K562 (cell line): ENCODE results near the gene DNASE2. TPM values are rescaled to one million over a fixed set of nuclear protein-coding genes. Genes with fewer than 3 reads are reported as not detected.

ENCODE experiments used
- ATAC-seq: fragments of 200-7000 bp; cut with Tn5 transposase; 3 replicates; pipeline ENCODE4 v1.9.1; 2020; ENCODE audit warnings: moderate library complexity
- BruUV-seq: library from RNA; stranded (reverse); fragments of 400-500 nt; replicated peaks from 2 replicates; lab custom pipeline; 2021; lab: Mats Ljungman, UMichigan
- CTCF ChIA-PET: fragments of 300-600 bp; formaldehyde crosslinking; extraction: SDS; loops from one replicate; lab custom pipeline; 2021; ENCODE audit warnings: low intra/inter-chr PET ratio; lab: Yijun Ruan, JAX
- POLR2A ChIA-PET: fragments of 300-600, 350-650 bp; sonication (Branson Sonifier 250); formaldehyde crosslinking; extraction: SDS; loops from one replicate; lab custom pipeline; 2021; ENCODE audit warnings: antibody characterized with exemption, inconsistent platforms; lab: Yijun Ruan, JAX
- DNase-seq, 4 experiments: peaks; one replicate each; pipeline versions ENCODE4 v3.0.0 to v3.0.0-alpha.2; 2011 to 2018; ENCODE audit warnings: low spot score in 3 of 4, mixed read lengths in 3 of 4; ENCODE audit errors: extremely low read depth in 1 of 4
- FAIRE-seq: peaks from 2 replicates; lab custom pipeline; 2011; peaks lifted over from hg19 to GRCh38; lab: Jason Lieb, UNC
- H2AFZ ChIP-seq: 2 replicates; pipeline ENCODE4 v1.6.0; 2011; ENCODE audit warnings: low read depth, low read length, control low read depth, inconsistent platforms
- H3K27ac ChIP-seq: fragments of 200-600 bp; 3 replicates; pipeline ENCODE4 v1.8.0; 2011; ENCODE audit warnings: low read depth, mild to moderate bottlenecking, control low read depth, inconsistent platforms, low read length, moderate library complexity, mixed read lengths; ENCODE audit errors: extremely low read depth
- H3K27me3 ChIP-seq, 2 experiments: fragments of 300-600 bp in 1 of 2; 2 replicates in 1 of 2; 3 replicates in 1 of 2; pipeline versions ENCODE4 v1.6.0 to v1.8.0; 2011; ENCODE audit warnings: inconsistent platforms in 2 of 2, low read length in 2 of 2, mild to moderate bottlenecking in 1 of 2, mixed read lengths in 1 of 2, moderate library complexity in 1 of 2; ENCODE audit not compliant: control insufficient read depth in 2 of 2, insufficient read depth in 2 of 2
- H3K36me3 ChIP-seq: fragments of 300-600 bp; 3 replicates; pipeline ENCODE4 v1.8.0; 2011; ENCODE audit warnings: mild to moderate bottlenecking, low read length, inconsistent platforms; ENCODE audit not compliant: control insufficient read depth, insufficient read depth
- H3K4me1 ChIP-seq, 2 experiments: fragments of 200-600 bp in 1 of 2; replicated peaks in 1 of 2; 2 replicates in 1 of 2; 3 replicates in 1 of 2; pipeline versions ENCODE4 v1.5.1 to v1.8.0; 2011; ENCODE audit warnings: inconsistent platforms in 2 of 2, low read length in 2 of 2, mild to moderate bottlenecking in 1 of 2, mixed read lengths in 1 of 2, moderate library complexity in 1 of 2; ENCODE audit not compliant: control insufficient read depth in 2 of 2, insufficient read depth in 2 of 2
- H3K4me2 ChIP-seq: 2 replicates; pipeline ENCODE4 v1.6.1; 2011; ENCODE audit warnings: low read length, control low read depth, inconsistent platforms, mixed read lengths; ENCODE audit not compliant: insufficient read depth
- H3K4me3 ChIP-seq: fragments of 200-600 bp; sonication (generic), shearing (Covaris generic); 2 replicates; pipeline ENCODE4 v1.5.1; 2016; ENCODE audit warnings: control low read depth, inconsistent platforms
- H3K79me2 ChIP-seq: fragments of 200-600 bp; 3 replicates; pipeline ENCODE4 v1.8.0; 2011; ENCODE audit warnings: low read length, inconsistent platforms; ENCODE audit not compliant: control insufficient read depth, insufficient read depth
- H3K9ac ChIP-seq, 2 experiments: 2 replicates each; pipeline versions ENCODE4 v1.6.0 to v1.6.1; 2011; ENCODE audit warnings: low read depth in 2 of 2, low read length in 2 of 2, control low read depth in 1 of 2, inconsistent platforms in 1 of 2, mild to moderate bottlenecking in 1 of 2, mixed read lengths in 1 of 2; ENCODE audit not compliant: insufficient read depth in 1 of 2
- H3K9me1 ChIP-seq: one replicate; pipeline ENCODE4 v1.6.0; 2011; ENCODE audit warnings: inconsistent platforms, mild to moderate bottlenecking, low read length, moderate library complexity; ENCODE audit not compliant: control insufficient read depth, insufficient read depth
- H3K9me3 ChIP-seq: replicated peaks from 2 replicates; pipeline ENCODE4 v1.5.1; 2011; ENCODE audit warnings: low read depth, low read length, inconsistent platforms; ENCODE audit not compliant: control insufficient read depth, insufficient read depth
- H4K20me1 ChIP-seq: replicated peaks from 2 replicates; pipeline ENCODE4 v1.6.1; 2011; ENCODE audit warnings: low read length, inconsistent platforms, mixed read lengths; ENCODE audit not compliant: control insufficient read depth, insufficient read depth
- BACH1 ChIP-seq: fragments of 200-800 bp; sonication (Bioruptor generic); IDR thresholded peaks from 2 replicates; pipeline ENCODE4 v1.6.1; 2016; ENCODE audit warnings: missing genetic modification characterization, missing compliant biosample characterization
- FOXK1 ChIP-seq: sonication (generic); formaldehyde crosslinking; IDR thresholded peaks from 2 replicates; pipeline ENCODE4 v1.8.0; 2022; ENCODE audit warnings: missing genetic modification reagents, mild to moderate bottlenecking, borderline replicate concordance
- HDAC3 ChIP-seq: fragments of 450-650 bp; IDR thresholded peaks from 2 replicates; pipeline ENCODE4 v1.6.1; 2018; ENCODE audit warnings: borderline replicate concordance, mild to moderate bottlenecking, moderate library complexity; ENCODE audit not compliant: partially characterized antibody
- HEY1 ChIP-seq: fragments of 250-450 bp; sonication (Bioruptor Pico); IDR thresholded peaks from 2 replicates; pipeline ENCODE4 v1.5.0; 2020; ENCODE audit warnings: mild to moderate bottlenecking, moderate library complexity, borderline replicate concordance
- RUNX1 ChIP-seq: sonication (generic); IDR thresholded peaks from 2 replicates; pipeline ENCODE4 v1.6.1; 2016; ENCODE audit warnings: antibody characterized with exemption, low read depth
- SMARCB1 ChIP-seq: IDR thresholded peaks from 2 replicates; pipeline ENCODE4 v1.6.1; 2011; ENCODE audit warnings: improper control_type of control experiment, low read depth; ENCODE audit not compliant: insufficient read length
- ZNF121 ChIP-seq: sonication (generic); formaldehyde crosslinking; conservative IDR thresholded peaks from 2 replicates; pipeline ENCODE4 v1.8.0; 2022; ENCODE audit warnings: missing genetic modification reagents
- ZNF175 ChIP-seq: fragments of 200-800 bp; sonication (Bioruptor generic); IDR thresholded peaks from 2 replicates; pipeline ENCODE4 v1.6.1; 2016; ENCODE audit warnings: low read depth, mild to moderate bottlenecking, missing genetic modification characterization, missing compliant biosample characterization
- WGBS: fragments of 100-300 bp; shearing (Covaris generic); methylation state at CpG from one replicate; pipeline ENCODE4 v1.1.6; 2016; ENCODE audit warnings: low coverage, mixed read lengths; ENCODE audit not compliant: insufficient coverage; ENCODE audit errors: missing lambda C conversion rate; 5-methylcytosine and 5-hydroxymethylcytosine counted together
- in situ Hi-C: fragments of 300-500 bp; cut with MboI; formaldehyde crosslinking; loops from 4 replicates; pipeline ENCODE4 v1.15.0; 2018; ENCODE audit warnings: inconsistent platforms, mixed read lengths
- intact Hi-C: fragments of 100-400 bp; cut with micrococcal nuclease; formaldehyde crosslinking; loops from 2 replicates; pipeline ENCODE4 v1.14.2; 2022
- polyA plus RNA-seq, 8 experiments: library from polyadenylated mRNA; depleted of rRNA in 4 of 8; stranded (reverse) in 5 of 8; unstranded in 3 of 8; fragments of >200 nt; fragmentation: Nextera tagmentation in 2 of 8; fragmentation: Illumina TruSeq in 1 of 8; extraction: Ambion mirVana in 2 of 8; extraction: Trizol in 1 of 8; gene quantifications; 2 replicates each; pipeline versions ENCODE4 v1.2.1 to v1.2.3, GENCODE V29; 2011 to 2014; ENCODE audit warnings: inconsistent platforms in 1 of 8, missing spikeins in 1 of 8
- total RNA-seq, 7 experiments: library from RNA; depleted of rRNA in 6 of 7; stranded (reverse); fragments of >200 nt in 6 of 7; fragmentation: Illumina TruSeq in 2 of 7; extraction: Trizol in 2 of 7; gene quantifications; 2 replicates each; pipeline versions ENCODE4 v1.2.1 to v1.2.3, GENCODE V29; 2011 to 2021; ENCODE audit warnings: low replicate concordance in 1 of 7
- TF ChIP-seq, protein P1 (sequence below), 2 experiments: fragments of 450-650 bp; IDR thresholded peaks; 2 replicates each; pipeline ENCODE4 v1.6.1; 2018; ENCODE audit warnings: mild to moderate bottlenecking in 2 of 2, low read depth in 1 of 2; ENCODE audit not compliant: partially characterized antibody in 2 of 2
- TF ChIP-seq, protein P2 (sequence below): sonication (generic); formaldehyde crosslinking; IDR thresholded peaks from 2 replicates; pipeline ENCODE4 v1.8.0; 2022; ENCODE audit warnings: mild to moderate bottlenecking, missing genetic modification reagents

DNASE2 gene
- total and polyA plus RNA-seq, 9 of the 15 experiments (the other 6 are each of a cell fraction or from before 2014, with no cell fraction given) = 4.4 to 27.0 (median 20.2) TPM

DNA sequence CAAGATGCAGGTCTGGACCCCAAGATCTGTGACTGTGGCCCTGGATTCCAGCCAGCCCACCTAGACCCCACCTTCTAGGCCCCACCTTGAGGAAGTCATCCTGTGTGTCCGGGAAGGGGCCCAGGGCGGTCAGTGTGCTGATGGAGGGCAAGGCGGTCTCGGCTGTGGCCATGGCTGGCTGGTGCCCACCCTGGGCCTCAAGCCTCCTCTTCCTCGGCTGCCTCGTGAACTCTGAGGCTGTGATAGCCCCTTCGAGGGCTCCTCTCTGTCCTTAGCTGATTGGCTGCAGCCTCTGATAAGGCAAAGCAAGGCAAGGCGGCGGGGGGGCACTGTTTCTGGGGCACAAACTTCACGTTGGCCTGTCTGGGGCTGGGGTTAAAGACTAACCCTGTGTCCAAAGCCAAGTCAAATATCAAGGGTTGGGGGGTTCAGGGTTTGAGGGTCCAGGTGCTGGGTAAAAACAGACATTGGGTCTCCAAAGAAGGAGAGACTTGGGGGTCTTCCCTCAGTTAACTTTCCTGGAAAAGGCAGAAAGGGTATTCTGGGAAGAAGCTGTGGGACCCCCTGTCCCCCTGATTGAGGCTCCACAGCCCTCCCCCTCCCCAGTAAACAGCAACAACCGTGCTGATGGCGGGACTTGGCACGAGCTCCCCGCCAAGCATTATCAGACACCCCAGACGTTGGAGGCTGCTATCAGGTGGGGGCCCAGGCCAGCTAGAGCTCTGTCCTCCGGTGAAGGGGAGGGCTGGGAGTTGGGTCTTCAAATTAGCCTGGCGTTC, 5.9 kb upstream of the DNASE2 start, which contains the start of gene KLF1 (continued):
- peak; percentile 86 for TF ChIP-seq HDAC3
- no peak for TF ChIP-seq HEY1 (CRISPR knock-in tag)
- no peak for TF ChIP-seq FOXK1 (CRISPR knock-in tag)

DNA sequence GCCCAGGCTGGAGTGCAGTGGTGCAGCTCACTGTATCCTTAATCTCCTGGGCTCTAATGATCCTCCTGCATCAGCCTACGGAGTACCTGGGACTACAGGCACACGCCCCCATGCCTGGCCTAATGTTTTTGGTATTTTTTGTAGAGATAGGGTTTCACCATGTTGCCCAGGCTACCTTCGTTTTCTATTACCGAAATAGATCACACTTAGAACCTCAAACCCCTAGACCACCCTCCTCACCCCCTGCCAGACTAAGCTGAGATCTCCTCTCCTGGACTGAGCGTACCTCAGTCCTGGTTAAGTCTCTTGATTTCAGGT, 5.4 kb upstream of the DNASE2 start:
- no peaks in the 10 kb centered on the region for H3K9me1 ChIP-seq
- H3K79me2 ChIP-seq = peaks cover 73% of the 10 kb centered on the region
- in situ Hi-C loops (no loop called here), intact Hi-C loops (loop anchor here (1.0 to 5.0 kb wide), 4 partner anchors 33 to 81 kb away; partner anchors contain the start of genes CALR, DAND5, MAST1 and SYCE2)
- POLR2A ChIA-PET = interaction anchor here (0.6 to 5.9 kb wide), 13 partner anchors 14 to 782 kb away, joined by 3 to 37 read pairs (median 4); partner anchors contain the start of genes CALR, IER2, RAD23A and STX10
- peak overlapping the region; percentile 96 for H3K27ac ChIP-seq
- DNase-seq (peak in 1 of 4 experiments; percentile 43), ATAC-seq (no peak), FAIRE-seq (no peak)
- H4K20me1 ChIP-seq = peaks cover 10% of the 10 kb centered on the region; the same call in 1 of the 2 replicates
- H2AFZ ChIP-seq = peak overlapping the region; percentile 7; the same call in 1 of the 2 replicates
- H3K4me1 ChIP-seq = peaks cover 42 to 81% of the 10 kb centered on the region in 2 experiments; a peak in 4 of 5 replicates
- peak overlapping the region; percentile 70 for H3K4me3 ChIP-seq
- no peaks in the 10 kb centered on the region for H3K9me3 ChIP-seq
- no peaks in the 10 kb centered on the region for H3K27me3 ChIP-seq
- WGBS = 2% methylated on average over 5 of the region's 5 CpGs
- TSS peak; percentile 71 for BruUV-seq
- H3K36me3 ChIP-seq = peaks cover 30% of the 10 kb centered on the region
- peak overlapping the region; percentile 100 for H3K4me2 ChIP-seq
- peak overlapping the region; percentile 94 to 95 for H3K9ac ChIP-seq
- CTCF ChIA-PET = interaction anchor here (0.8 to 1.0 kb wide), 2 partner anchors 61 to 71 kb away, joined by 3 read pairs; partner anchors contain the start of gene GADD45GIP1
- 0 out of 2 replicates have a peak, but pooled peaks have one; percentile 0 for TF ChIP-seq ZNF175
- TF ChIP-seq SMARCB1 = peak; percentile 44
- peak; percentile 78 for TF ChIP-seq ZNF121 (CRISPR knock-in tag)
- TF ChIP-seq, protein P1, sequence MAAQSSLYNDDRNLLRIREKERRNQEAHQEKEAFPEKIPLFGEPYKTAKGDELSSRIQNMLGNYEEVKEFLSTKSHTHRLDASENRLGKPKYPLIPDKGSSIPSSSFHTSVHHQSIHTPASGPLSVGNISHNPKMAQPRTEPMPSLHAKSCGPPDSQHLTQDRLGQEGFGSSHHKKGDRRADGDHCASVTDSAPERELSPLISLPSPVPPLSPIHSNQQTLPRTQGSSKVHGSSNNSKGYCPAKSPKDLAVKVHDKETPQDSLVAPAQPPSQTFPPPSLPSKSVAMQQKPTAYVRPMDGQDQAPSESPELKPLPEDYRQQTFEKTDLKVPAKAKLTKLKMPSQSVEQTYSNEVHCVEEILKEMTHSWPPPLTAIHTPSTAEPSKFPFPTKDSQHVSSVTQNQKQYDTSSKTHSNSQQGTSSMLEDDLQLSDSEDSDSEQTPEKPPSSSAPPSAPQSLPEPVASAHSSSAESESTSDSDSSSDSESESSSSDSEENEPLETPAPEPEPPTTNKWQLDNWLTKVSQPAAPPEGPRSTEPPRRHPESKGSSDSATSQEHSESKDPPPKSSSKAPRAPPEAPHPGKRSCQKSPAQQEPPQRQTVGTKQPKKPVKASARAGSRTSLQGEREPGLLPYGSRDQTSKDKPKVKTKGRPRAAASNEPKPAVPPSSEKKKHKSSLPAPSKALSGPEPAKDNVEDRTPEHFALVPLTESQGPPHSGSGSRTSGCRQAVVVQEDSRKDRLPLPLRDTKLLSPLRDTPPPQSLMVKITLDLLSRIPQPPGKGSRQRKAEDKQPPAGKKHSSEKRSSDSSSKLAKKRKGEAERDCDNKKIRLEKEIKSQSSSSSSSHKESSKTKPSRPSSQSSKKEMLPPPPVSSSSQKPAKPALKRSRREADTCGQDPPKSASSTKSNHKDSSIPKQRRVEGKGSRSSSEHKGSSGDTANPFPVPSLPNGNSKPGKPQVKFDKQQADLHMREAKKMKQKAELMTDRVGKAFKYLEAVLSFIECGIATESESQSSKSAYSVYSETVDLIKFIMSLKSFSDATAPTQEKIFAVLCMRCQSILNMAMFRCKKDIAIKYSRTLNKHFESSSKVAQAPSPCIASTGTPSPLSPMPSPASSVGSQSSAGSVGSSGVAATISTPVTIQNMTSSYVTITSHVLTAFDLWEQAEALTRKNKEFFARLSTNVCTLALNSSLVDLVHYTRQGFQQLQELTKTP (IDR thresholded peaks at IDR 0.05; ENCODE audit: low read depth in 1 of 2, partially characterized antibody in 2 of 2) = peak in 1 of 2 experiments; percentile 43
- no peak for TF ChIP-seq RUNX1
- TF ChIP-seq BACH1 = no peak
- TF ChIP-seq, protein P2, sequence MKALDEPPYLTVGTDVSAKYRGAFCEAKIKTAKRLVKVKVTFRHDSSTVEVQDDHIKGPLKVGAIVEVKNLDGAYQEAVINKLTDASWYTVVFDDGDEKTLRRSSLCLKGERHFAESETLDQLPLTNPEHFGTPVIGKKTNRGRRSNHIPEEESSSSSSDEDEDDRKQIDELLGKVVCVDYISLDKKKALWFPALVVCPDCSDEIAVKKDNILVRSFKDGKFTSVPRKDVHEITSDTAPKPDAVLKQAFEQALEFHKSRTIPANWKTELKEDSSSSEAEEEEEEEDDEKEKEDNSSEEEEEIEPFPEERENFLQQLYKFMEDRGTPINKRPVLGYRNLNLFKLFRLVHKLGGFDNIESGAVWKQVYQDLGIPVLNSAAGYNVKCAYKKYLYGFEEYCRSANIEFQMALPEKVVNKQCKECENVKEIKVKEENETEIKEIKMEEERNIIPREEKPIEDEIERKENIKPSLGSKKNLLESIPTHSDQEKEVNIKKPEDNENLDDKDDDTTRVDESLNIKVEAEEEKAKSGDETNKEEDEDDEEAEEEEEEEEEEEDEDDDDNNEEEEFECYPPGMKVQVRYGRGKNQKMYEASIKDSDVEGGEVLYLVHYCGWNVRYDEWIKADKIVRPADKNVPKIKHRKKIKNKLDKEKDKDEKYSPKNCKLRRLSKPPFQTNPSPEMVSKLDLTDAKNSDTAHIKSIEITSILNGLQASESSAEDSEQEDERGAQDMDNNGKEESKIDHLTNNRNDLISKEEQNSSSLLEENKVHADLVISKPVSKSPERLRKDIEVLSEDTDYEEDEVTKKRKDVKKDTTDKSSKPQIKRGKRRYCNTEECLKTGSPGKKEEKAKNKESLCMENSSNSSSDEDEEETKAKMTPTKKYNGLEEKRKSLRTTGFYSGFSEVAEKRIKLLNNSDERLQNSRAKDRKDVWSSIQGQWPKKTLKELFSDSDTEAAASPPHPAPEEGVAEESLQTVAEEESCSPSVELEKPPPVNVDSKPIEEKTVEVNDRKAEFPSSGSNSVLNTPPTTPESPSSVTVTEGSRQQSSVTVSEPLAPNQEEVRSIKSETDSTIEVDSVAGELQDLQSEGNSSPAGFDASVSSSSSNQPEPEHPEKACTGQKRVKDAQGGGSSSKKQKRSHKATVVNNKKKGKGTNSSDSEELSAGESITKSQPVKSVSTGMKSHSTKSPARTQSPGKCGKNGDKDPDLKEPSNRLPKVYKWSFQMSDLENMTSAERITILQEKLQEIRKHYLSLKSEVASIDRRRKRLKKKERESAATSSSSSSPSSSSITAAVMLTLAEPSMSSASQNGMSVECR (CRISPR knock-in tag) = peak; percentile 15; the same call in 1 of the 2 replicates
